K562 (cell line): ENCODE results near the gene MINDY4. TPM values are rescaled to one million over a fixed set of nuclear protein-coding genes. Genes with fewer than 3 reads are reported as not detected.

Experiments used
- ATAC-seq: fragments of 200-7000 bp; cut with Tn5 transposase; 3 replicates; pipeline ENCODE4 v1.9.1; 2020; ENCODE audit warnings: moderate library complexity
- BruUV-seq: library from RNA; stranded (reverse); fragments of 400-500 nt; replicated peaks from 2 replicates; lab custom pipeline; 2021; lab: Mats Ljungman, UMichigan
- CTCF ChIA-PET: fragments of 300-600 bp; formaldehyde crosslinking; extraction: SDS; loops from one replicate; lab custom pipeline; 2021; ENCODE audit warnings: low intra/inter-chr PET ratio; lab: Yijun Ruan, JAX
- POLR2A ChIA-PET: fragments of 300-600, 350-650 bp; sonication (Branson Sonifier 250); formaldehyde crosslinking; extraction: SDS; loops from one replicate; lab custom pipeline; 2021; ENCODE audit warnings: antibody characterized with exemption, inconsistent platforms; lab: Yijun Ruan, JAX
- DNase-seq, 4 experiments: peaks; one replicate each; pipeline versions ENCODE4 v3.0.0 to v3.0.0-alpha.2; 2011 to 2018; ENCODE audit warnings: low spot score in 3 of 4, mixed read lengths in 3 of 4; ENCODE audit errors: extremely low read depth in 1 of 4
- FAIRE-seq: peaks from 2 replicates; lab custom pipeline; 2011; peaks lifted over from hg19 to GRCh38; lab: Jason Lieb, UNC
- H2AFZ ChIP-seq: 2 replicates; pipeline ENCODE4 v1.6.0; 2011; ENCODE audit warnings: low read depth, low read length, control low read depth, inconsistent platforms
- H3K27ac ChIP-seq: fragments of 200-600 bp; 3 replicates; pipeline ENCODE4 v1.8.0; 2011; ENCODE audit warnings: low read depth, mild to moderate bottlenecking, control low read depth, inconsistent platforms, low read length, moderate library complexity, mixed read lengths; ENCODE audit errors: extremely low read depth
- H3K27me3 ChIP-seq, 2 experiments: fragments of 300-600 bp in 1 of 2; 2 replicates in 1 of 2; 3 replicates in 1 of 2; pipeline versions ENCODE4 v1.6.0 to v1.8.0; 2011; ENCODE audit warnings: inconsistent platforms in 2 of 2, low read length in 2 of 2, mild to moderate bottlenecking in 1 of 2, mixed read lengths in 1 of 2, moderate library complexity in 1 of 2; ENCODE audit not compliant: control insufficient read depth in 2 of 2, insufficient read depth in 2 of 2
- H3K36me3 ChIP-seq: fragments of 300-600 bp; 3 replicates; pipeline ENCODE4 v1.8.0; 2011; ENCODE audit warnings: mild to moderate bottlenecking, low read length, inconsistent platforms; ENCODE audit not compliant: control insufficient read depth, insufficient read depth
- H3K4me1 ChIP-seq, 2 experiments: fragments of 200-600 bp in 1 of 2; replicated peaks in 1 of 2; 2 replicates in 1 of 2; 3 replicates in 1 of 2; pipeline versions ENCODE4 v1.5.1 to v1.8.0; 2011; ENCODE audit warnings: inconsistent platforms in 2 of 2, low read length in 2 of 2, mild to moderate bottlenecking in 1 of 2, mixed read lengths in 1 of 2, moderate library complexity in 1 of 2; ENCODE audit not compliant: control insufficient read depth in 2 of 2, insufficient read depth in 2 of 2
- H3K4me2 ChIP-seq: 2 replicates; pipeline ENCODE4 v1.6.1; 2011; ENCODE audit warnings: low read length, control low read depth, inconsistent platforms, mixed read lengths; ENCODE audit not compliant: insufficient read depth
- H3K4me3 ChIP-seq: fragments of 200-600 bp; sonication (generic), shearing (Covaris generic); 2 replicates; pipeline ENCODE4 v1.5.1; 2016; ENCODE audit warnings: control low read depth, inconsistent platforms
- H3K79me2 ChIP-seq: fragments of 200-600 bp; 3 replicates; pipeline ENCODE4 v1.8.0; 2011; ENCODE audit warnings: low read length, inconsistent platforms; ENCODE audit not compliant: control insufficient read depth, insufficient read depth
- H3K9ac ChIP-seq, 2 experiments: 2 replicates each; pipeline versions ENCODE4 v1.6.0 to v1.6.1; 2011; ENCODE audit warnings: low read depth in 2 of 2, low read length in 2 of 2, control low read depth in 1 of 2, inconsistent platforms in 1 of 2, mild to moderate bottlenecking in 1 of 2, mixed read lengths in 1 of 2; ENCODE audit not compliant: insufficient read depth in 1 of 2
- H3K9me1 ChIP-seq: one replicate; pipeline ENCODE4 v1.6.0; 2011; ENCODE audit warnings: inconsistent platforms, mild to moderate bottlenecking, low read length, moderate library complexity; ENCODE audit not compliant: control insufficient read depth, insufficient read depth
- H3K9me3 ChIP-seq: replicated peaks from 2 replicates; pipeline ENCODE4 v1.5.1; 2011; ENCODE audit warnings: low read depth, low read length, inconsistent platforms; ENCODE audit not compliant: control insufficient read depth, insufficient read depth
- H4K20me1 ChIP-seq: replicated peaks from 2 replicates; pipeline ENCODE4 v1.6.1; 2011; ENCODE audit warnings: low read length, inconsistent platforms, mixed read lengths; ENCODE audit not compliant: control insufficient read depth, insufficient read depth
- CEBPB ChIP-seq: fragments of 450-650 bp; IDR thresholded peaks from 2 replicates; pipeline ENCODE4 v1.6.1; 2016; ENCODE audit warnings: missing genetic modification characterization, missing compliant biosample characterization
- FUS ChIP-seq: fragments of 200-400 bp; formaldehyde crosslinking; optimal IDR thresholded peaks from 2 replicates; pipeline ENCODE3; 2017; ENCODE audit warnings: low read depth, low read length
- ID3 ChIP-seq, 2 experiments: fragments of 250-450 bp in 1 of 2; fragments of 450-650 bp in 1 of 2; sonication (Bioruptor Pico) in 1 of 2; IDR thresholded peaks; 2 replicates each; pipeline versions ENCODE4 v1.6.1 to v1.8.0; 2016 to 2021; ENCODE audit warnings: mild to moderate bottlenecking in 2 of 2, moderate library complexity in 2 of 2, missing compliant biosample characterization in 1 of 2, missing genetic modification characterization in 1 of 2
- KLF13 ChIP-seq: fragments of 450-650 bp; IDR thresholded peaks from 2 replicates; pipeline ENCODE4 v1.6.1; 2016; ENCODE audit warnings: missing genetic modification characterization, low read depth, mild to moderate bottlenecking, missing compliant biosample characterization, moderate library complexity, borderline replicate concordance
- KLF6 ChIP-seq: fragments of 250-450 bp; sonication (Bioruptor Pico); IDR thresholded peaks from 2 replicates; pipeline ENCODE4 v1.4.0; 2020; ENCODE audit warnings: mild to moderate bottlenecking, moderate library complexity, borderline replicate concordance
- L3MBTL2 ChIP-seq: fragments of 450-650 bp; IDR thresholded peaks from 2 replicates; pipeline ENCODE4 v1.6.1; 2016; ENCODE audit warnings: mild to moderate bottlenecking, moderate library complexity
- MCM7 ChIP-seq, 2 experiments: fragments of 450-650 bp; IDR thresholded peaks; 2 replicates each; pipeline ENCODE4 v1.6.1; 2016 to 2018
- NBN ChIP-seq: fragments of 450-650 bp; IDR thresholded peaks from 2 replicates; pipeline ENCODE4 v1.6.1; 2016; ENCODE audit warnings: low read depth, mild to moderate bottlenecking
- NR3C1 ChIP-seq: sonication (generic); formaldehyde crosslinking; IDR thresholded peaks from 2 replicates; pipeline ENCODE4 v1.8.1; 2022; ENCODE audit warnings: missing genetic modification reagents
- PML ChIP-seq: IDR thresholded peaks from 2 replicates; pipeline ENCODE4 v1.6.1; 2012; ENCODE audit warnings: low read length, inconsistent platforms
- SRF ChIP-seq, 2 experiments: fragments of 250-450, 450-650 bp in 1 of 2; sonication (Bioruptor Pico) in 1 of 2; sonication (generic) in 1 of 2; formaldehyde crosslinking; IDR thresholded peaks; 2 replicates each; pipeline versions ENCODE4 v1.5.0 to v1.5.1; 2020 to 2022; ENCODE audit warnings: mild to moderate bottlenecking in 1 of 2, missing genetic modification reagents in 1 of 2
- SRSF9 ChIP-seq: fragments of 200-400 bp; formaldehyde crosslinking; IDR thresholded peaks from 2 replicates; pipeline ENCODE4 v1.6.1; 2017; ENCODE audit warnings: low read depth, low read length, borderline replicate concordance
- THAP7 ChIP-seq: fragments of 250-450 bp; sonication (Bioruptor Pico); IDR thresholded peaks from 2 replicates; pipeline ENCODE4 v1.5.0; 2021
- WGBS: fragments of 100-300 bp; shearing (Covaris generic); methylation state at CpG from one replicate; pipeline ENCODE4 v1.1.6; 2016; ENCODE audit warnings: low coverage, mixed read lengths; ENCODE audit not compliant: insufficient coverage; ENCODE audit errors: missing lambda C conversion rate; 5-methylcytosine and 5-hydroxymethylcytosine counted together
- in situ Hi-C: fragments of 300-500 bp; cut with MboI; formaldehyde crosslinking; loops from 4 replicates; pipeline ENCODE4 v1.15.0; 2018; ENCODE audit warnings: inconsistent platforms, mixed read lengths
- intact Hi-C: fragments of 100-400 bp; cut with micrococcal nuclease; formaldehyde crosslinking; loops from 2 replicates; pipeline ENCODE4 v1.14.2; 2022
- polyA plus RNA-seq, 8 experiments: library from polyadenylated mRNA; depleted of rRNA in 4 of 8; stranded (reverse) in 5 of 8; unstranded in 3 of 8; fragments of >200 nt; fragmentation: Nextera tagmentation in 2 of 8; fragmentation: Illumina TruSeq in 1 of 8; extraction: Ambion mirVana in 2 of 8; extraction: Trizol in 1 of 8; gene quantifications; 2 replicates each; pipeline versions ENCODE4 v1.2.1 to v1.2.3, GENCODE V29; 2011 to 2014; ENCODE audit warnings: inconsistent platforms in 1 of 8, missing spikeins in 1 of 8
- total RNA-seq, 7 experiments: library from RNA; depleted of rRNA in 6 of 7; stranded (reverse); fragments of >200 nt in 6 of 7; fragmentation: Illumina TruSeq in 2 of 7; extraction: Trizol in 2 of 7; gene quantifications; 2 replicates each; pipeline versions ENCODE4 v1.2.1 to v1.2.3, GENCODE V29; 2011 to 2021; ENCODE audit warnings: low replicate concordance in 1 of 7

MINDY4 gene
- total and polyA plus RNA-seq, 9 of the 15 experiments (the other 6 are each of a cell fraction or from before 2014, with no cell fraction given): 2.1 to 16.7 (median 11.0) TPM

- FAIRE-seq (no peak), ATAC-seq (peak; percentile 20; the same call in 2 of the 3 replicates), DNase-seq (no peak)
- H3K27me3 ChIP-seq: no peaks in the 10 kb centered on the region
- ChIA-PET CTCF (interaction anchor here (0.6 to 2.0 kb wide), 6 partner anchors 139 to 327 kb away, joined by 3 to 16 read pairs (median 5); no protein-coding TSS in a partner anchor), POLR2A (interaction anchor here (0.7 to 1.4 kb wide), 3 partner anchors 9 to 178 kb away, joined by 3 read pairs; no protein-coding TSS in a partner anchor)
- H3K4me3 ChIP-seq: no peak overlapping the region
- intact Hi-C loops (loop anchor here (1.0 to 5.0 kb wide), 3 partner anchors 97 to 323 kb away; no protein-coding TSS in a partner anchor), in situ Hi-C loops (loop anchor here (5.0 kb wide), 3 partner anchors 53 to 322 kb away; no protein-coding TSS in a partner anchor)
- H3K9ac ChIP-seq: no peak overlapping the region
- H2AFZ ChIP-seq: no peak overlapping the region
- no peak for TF ChIP-seq ID3 (CRISPR knock-in tag; IDR thresholded peaks at IDR 0.05)
- no peak for TF ChIP-seq ID3 (tag; IDR thresholded peaks at IDR 0.05)
- TF ChIP-seq PML: no peak
- TF ChIP-seq NBN: no peak
- TF ChIP-seq SRF (CRISPR knock-in tag; IDR thresholded peaks at IDR 0.05): no peak
- no peak for TF ChIP-seq THAP7 (CRISPR knock-in tag)
- TF ChIP-seq KLF13 (tag): no peak
- TF ChIP-seq FUS: no peak
- TF ChIP-seq SRSF9: no peak
- TF ChIP-seq CEBPB (tag): no peak
- no peak for TF ChIP-seq MCM7 (IDR thresholded peaks at IDR 0.05)
- TF ChIP-seq NR3C1 (CRISPR knock-in tag): no peak
- TF ChIP-seq L3MBTL2: no peak
- no peak for TF ChIP-seq KLF6 (CRISPR knock-in tag)
- H3K36me3 ChIP-seq: peaks cover 53% of the 10 kb centered on the region; the same call in 2 of the 3 replicates
- H3K27ac ChIP-seq: no peak overlapping the region
- no peaks in the 10 kb centered on the region; a peak in 2 of 5 replicates for H3K4me1 ChIP-seq
- H3K4me2 ChIP-seq: no peak overlapping the region
- peaks cover 5% of the 10 kb centered on the region; the same call in 1 of the 2 replicates for H4K20me1 ChIP-seq
- H3K79me2 ChIP-seq: no peaks in the 10 kb centered on the region
- 60% methylated on average over 5 of the region's 5 CpGs for WGBS
- no peaks in the 10 kb centered on the region for H3K9me3 ChIP-seq
- no TSS peak for BruUV-seq
- H3K9me1 ChIP-seq: no peaks in the 10 kb centered on the region
Measured at GRCh38 chr7:30799976-30800661, 28.9 kb downstream of the MINDY4 start.
